Measurements from ENCODE around the gene BCKDHA. TPM values are rescaled to one million over a fixed set of nuclear protein-coding genes. Genes with fewer than 3 reads are reported as not detected.

BCKDHA gene
- total RNA-seq, 1 experiment from 2014 or later: 33.6 TPM

- peaks cover 23% of the 10 kb centered on the region for H3K36me3 Mint-ChIP-seq (ENCODE audit: insufficient read depth, unreplicated experiment)
- intact Hi-C loops (cut with micrococcal nuclease): no loop called here
- no TSS peak for BruUV-seq (replicated peaks)
- H3K4me3 Mint-ChIP-seq (ENCODE audit: unreplicated experiment): no peak overlapping the region
- peaks cover 4% of the 10 kb centered on the region for H3K27me3 Mint-ChIP-seq (ENCODE audit: insufficient read depth, unreplicated experiment)
- POLR2A ChIA-PET: interaction anchor here (0.6 to 2.6 kb wide), 4 partner anchors 11 to 127 kb away, joined by 3 to 12 read pairs (median 7); partner anchors contain the start of genes B3GNT8, BCKDHA and CCDC97
- no peaks in the 10 kb centered on the region for H3K9me3 Mint-ChIP-seq (ENCODE audit: unreplicated experiment)
- H3K27ac Mint-ChIP-seq (ENCODE audit: low read depth, unreplicated experiment): no peak overlapping the region
- H3K4me1 Mint-ChIP-seq (ENCODE audit: insufficient read depth, unreplicated experiment): peaks cover 13% of the 10 kb centered on the region
- no peak for TF ChIP-seq CTCF (IDR thresholded peaks at IDR 0.05; ENCODE audit: unreplicated experiment)
- DNase-seq (ENCODE audit: unreplicated experiment): no peak
- CTCF ChIA-PET: interaction anchor here (0.6 to 1.5 kb wide), 4 partner anchors 11 to 745 kb away, joined by 3 to 5 read pairs (median 4); no protein-coding TSS in a partner anchor
Measured at GRCh38 chr19:41437944-41438574, 40.4 kb downstream of the BCKDHA start.

- TSS peak; percentile 74 for BruUV-seq (replicated peaks)
- no peaks in the 10 kb centered on the region for H3K9me3 Mint-ChIP-seq (ENCODE audit: unreplicated experiment)
- peaks cover 13% of the 10 kb centered on the region for H3K4me1 Mint-ChIP-seq (ENCODE audit: insufficient read depth, unreplicated experiment)
- H3K36me3 Mint-ChIP-seq (ENCODE audit: insufficient read depth, unreplicated experiment): peaks cover 23% of the 10 kb centered on the region
- peaks cover 20% of the 10 kb centered on the region for H3K27me3 Mint-ChIP-seq (ENCODE audit: insufficient read depth, unreplicated experiment)
- no peak within 1 kb of the TSS for H3K4me3 Mint-ChIP-seq (ENCODE audit: unreplicated experiment)
- POLR2A ChIA-PET: interaction anchor here (0.6 to 2.6 kb wide), 30 partner anchors 8 to 814 kb away, joined by 3 to 12 read pairs (median 4); partner anchors contain the start of genes B3GNT8, B9D2, BCKDHA and CCDC97
- CTCF ChIA-PET: interaction anchor here (0.8 to 2.0 kb wide), 9 partner anchors 9 to 131 kb away, joined by 3 to 10 read pairs (median 4); no protein-coding TSS in a partner anchor
- DNase-seq (ENCODE audit: unreplicated experiment): peak; percentile 100
- H3K27ac Mint-ChIP-seq (ENCODE audit: low read depth, unreplicated experiment): peak within 1 kb of the TSS; percentile 39
- intact Hi-C loops (cut with micrococcal nuclease): loop anchor here (1.0 kb wide), 1 partner anchor 42 kb away; the partner anchor contains the start of genes BCKDHA and EXOSC5
- TF ChIP-seq CTCF (IDR thresholded peaks at IDR 0.05; ENCODE audit: unreplicated experiment): peak; percentile 30
Measured at GRCh38 chr19:41439441-41440222, 42.0 kb downstream of the BCKDHA start, which contains the start of gene DMAC2. TSS of gene DMAC2 (minus strand) at chr19:41439912. CDS start at chr19:41439899, 13 bp downstream.

GRCh38 chr19:41441321-41441945 is 43.8 kb downstream of the BCKDHA start:
- TF ChIP-seq CTCF (IDR thresholded peaks at IDR 0.05; ENCODE audit: unreplicated experiment): no peak
- CTCF ChIA-PET: interaction anchor here (1.4 kb wide), 1 partner anchor 129 kb away, joined by 4 read pairs; no protein-coding TSS in a partner anchor
- Mint-ChIP-seq H3K9me3 (ENCODE audit: unreplicated experiment) (no peaks in the 10 kb centered on the region), H3K4me3 (ENCODE audit: unreplicated experiment) (no peak overlapping the region), H3K27me3 (ENCODE audit: insufficient read depth, unreplicated experiment) (peaks cover 21% of the 10 kb centered on the region), H3K27ac (ENCODE audit: low read depth, unreplicated experiment) (peak overlapping the region; percentile 39), H3K4me1 (ENCODE audit: insufficient read depth, unreplicated experiment) (peaks cover 13% of the 10 kb centered on the region), H3K36me3 (ENCODE audit: insufficient read depth, unreplicated experiment) (peaks cover 15% of the 10 kb centered on the region)
- no TSS peak for BruUV-seq (replicated peaks)
- intact Hi-C loops (cut with micrococcal nuclease): no loop called here
- POLR2A ChIA-PET: no interaction called here
- DNase-seq (ENCODE audit: unreplicated experiment): no peak
